ENCODE results near the gene GALNTL6. TPM values are rescaled to one million over a fixed set of nuclear protein-coding genes. Genes with fewer than 3 reads are reported as not detected.

The GALNTL6 gene
- total RNA-seq, 1 experiment from 2014 or later = not detected

DNA sequence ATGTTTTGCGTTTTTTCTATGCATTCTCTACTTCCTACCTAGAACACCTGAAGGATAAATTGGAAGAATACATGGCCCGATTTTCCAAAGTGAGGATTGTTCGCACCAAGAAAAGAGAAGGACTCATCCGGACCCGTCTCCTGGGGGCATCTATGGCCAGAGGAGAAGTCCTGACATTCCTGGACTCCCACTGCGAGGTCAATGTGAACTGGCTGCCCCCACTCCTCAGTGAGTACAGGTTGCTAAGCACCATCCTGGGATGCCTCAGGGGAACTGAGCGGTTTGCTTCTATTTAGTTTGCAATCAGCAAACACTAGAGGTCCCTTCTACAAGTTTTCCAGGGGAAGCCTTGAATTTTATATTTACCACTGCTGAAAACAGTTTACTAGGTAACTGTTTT lies 996.1 kb downstream of the GALNTL6 start:
- RAD21 ChIA-PET (ENCODE audit: low non-redundant PET in 1 of 2, low total read pairs in 2 of 2, uncharacterized antibody in 2 of 2, unreplicated experiment in 2 of 2) = no interaction called here

More for the DNA sequence above, 996.1 kb downstream of the GALNTL6 start:
- ChIA-PET CTCF (no interaction called here), POLR2A (no interaction called here)
- Histone ChIP-seq H3K9me3 (ENCODE audit: control insufficient read depth in 1 of 2, insufficient read depth in 1 of 2, low read depth in 1 of 2, low read length in 2 of 2) (no peaks in the 10 kb centered on the region), H3K27ac (ENCODE audit: low read depth, low read length) (no peak overlapping the region), H3K9me2 (ENCODE audit: insufficient read depth) (no peaks in the 10 kb centered on the region), H3K4me1 (ENCODE audit: control insufficient read depth in 1 of 2, insufficient read depth in 2 of 2, low read length in 2 of 2) (no peaks in the 10 kb centered on the region), H3K79me2 (ENCODE audit: insufficient read depth, low read length) (no peaks in the 10 kb centered on the region), H3K36me3 (ENCODE audit: control insufficient read depth in 1 of 2, insufficient read depth in 2 of 2, low read length in 2 of 2) (no peaks in the 10 kb centered on the region), H2AFZ (ENCODE audit: low read depth, low read length, poor library complexity, severe bottlenecking) (no peak overlapping the region), H3K4me2 (ENCODE audit: low read length) (no peak overlapping the region), H3K9ac (ENCODE audit: low read length) (no peak overlapping the region), H4K20me1 (ENCODE audit: insufficient read depth) (no peaks in the 10 kb centered on the region), H3K27me3 (ENCODE audit: insufficient read depth, low read length) (no peaks in the 10 kb centered on the region), H3K4me3 (replicated peaks in 1 of 2; ENCODE audit: low read depth in 1 of 2, low read length in 2 of 2) (no peak overlapping the region)
- no peak for TF ChIP-seq CTCF (IDR thresholded peaks at IDR 0.05 in 2 of 3, conservative IDR thresholded peaks at IDR 0.05 in 1 of 3; ENCODE audit: borderline replicate concordance in 1 of 3, insufficient read depth in 1 of 3, low read depth in 2 of 3, low read length in 2 of 3)
- no peak for TF ChIP-seq SP1 (IDR thresholded peaks at IDR 0.05; ENCODE audit: low read depth)
- no peak for TF ChIP-seq YY1 (IDR thresholded peaks at IDR 0.05; ENCODE audit: extremely low read depth, insufficient replicate concordance, low read depth, low read length)
- no peak for TF ChIP-seq CBX3 (IDR thresholded peaks at IDR 0.05; ENCODE audit: low read depth)
- TF ChIP-seq ZFX (IDR thresholded peaks at IDR 0.05) = no peak
- TF ChIP-seq ZBTB33 (IDR thresholded peaks at IDR 0.05; ENCODE audit: extremely low read depth, insufficient replicate concordance, low read length) = no peak
- no peak for TF ChIP-seq SIN3A (IDR thresholded peaks at IDR 0.05; ENCODE audit: low read depth)
- TF ChIP-seq ELF1 (IDR thresholded peaks at IDR 0.05; ENCODE audit: borderline replicate concordance, low read depth) = no peak
- TF ChIP-seq EZH2 (IDR thresholded peaks at IDR 0.05) = no peak
- BruUV-seq (replicated peaks) = no TSS peak
- ATAC-seq (no peak), DNase-seq (ENCODE audit: low read depth, low spot score) (no peak)
- intact Hi-C loops (cut with micrococcal nuclease) = no loop called here
